K562 (cell line): Measurements from ENCODE around the gene TSPAN13. TPM values are rescaled to one million over a fixed set of nuclear protein-coding genes. Genes with fewer than 3 reads are reported as not detected.

Experiments
- ATAC-seq: fragments of 200-7000 bp; cut with Tn5 transposase; 3 replicates; pipeline ENCODE4 v1.9.1; 2020; ENCODE audit warnings: moderate library complexity
- BruUV-seq: library from RNA; stranded (reverse); fragments of 400-500 nt; replicated peaks from 2 replicates; lab custom pipeline; 2021; lab: Mats Ljungman, UMichigan
- CTCF ChIA-PET: fragments of 300-600 bp; formaldehyde crosslinking; extraction: SDS; loops from one replicate; lab custom pipeline; 2021; ENCODE audit warnings: low intra/inter-chr PET ratio; lab: Yijun Ruan, JAX
- POLR2A ChIA-PET: fragments of 300-600, 350-650 bp; sonication (Branson Sonifier 250); formaldehyde crosslinking; extraction: SDS; loops from one replicate; lab custom pipeline; 2021; ENCODE audit warnings: antibody characterized with exemption, inconsistent platforms; lab: Yijun Ruan, JAX
- DNase-seq, 4 experiments: peaks; one replicate each; pipeline versions ENCODE4 v3.0.0 to v3.0.0-alpha.2; 2011 to 2018; ENCODE audit warnings: low spot score in 3 of 4, mixed read lengths in 3 of 4; ENCODE audit errors: extremely low read depth in 1 of 4
- FAIRE-seq: peaks from 2 replicates; lab custom pipeline; 2011; peaks lifted over from hg19 to GRCh38; lab: Jason Lieb, UNC
- H2AFZ ChIP-seq: 2 replicates; pipeline ENCODE4 v1.6.0; 2011; ENCODE audit warnings: low read depth, low read length, control low read depth, inconsistent platforms
- H3K27ac ChIP-seq: fragments of 200-600 bp; 3 replicates; pipeline ENCODE4 v1.8.0; 2011; ENCODE audit warnings: low read depth, mild to moderate bottlenecking, control low read depth, inconsistent platforms, low read length, moderate library complexity, mixed read lengths; ENCODE audit errors: extremely low read depth
- H3K27me3 ChIP-seq, 2 experiments: fragments of 300-600 bp in 1 of 2; 2 replicates in 1 of 2; 3 replicates in 1 of 2; pipeline versions ENCODE4 v1.6.0 to v1.8.0; 2011; ENCODE audit warnings: inconsistent platforms in 2 of 2, low read length in 2 of 2, mild to moderate bottlenecking in 1 of 2, mixed read lengths in 1 of 2, moderate library complexity in 1 of 2; ENCODE audit not compliant: control insufficient read depth in 2 of 2, insufficient read depth in 2 of 2
- H3K36me3 ChIP-seq: fragments of 300-600 bp; 3 replicates; pipeline ENCODE4 v1.8.0; 2011; ENCODE audit warnings: mild to moderate bottlenecking, low read length, inconsistent platforms; ENCODE audit not compliant: control insufficient read depth, insufficient read depth
- H3K4me1 ChIP-seq, 2 experiments: fragments of 200-600 bp in 1 of 2; replicated peaks in 1 of 2; 2 replicates in 1 of 2; 3 replicates in 1 of 2; pipeline versions ENCODE4 v1.5.1 to v1.8.0; 2011; ENCODE audit warnings: inconsistent platforms in 2 of 2, low read length in 2 of 2, mild to moderate bottlenecking in 1 of 2, mixed read lengths in 1 of 2, moderate library complexity in 1 of 2; ENCODE audit not compliant: control insufficient read depth in 2 of 2, insufficient read depth in 2 of 2
- H3K4me2 ChIP-seq: 2 replicates; pipeline ENCODE4 v1.6.1; 2011; ENCODE audit warnings: low read length, control low read depth, inconsistent platforms, mixed read lengths; ENCODE audit not compliant: insufficient read depth
- H3K4me3 ChIP-seq: fragments of 200-600 bp; sonication (generic), shearing (Covaris generic); 2 replicates; pipeline ENCODE4 v1.5.1; 2016; ENCODE audit warnings: control low read depth, inconsistent platforms
- H3K79me2 ChIP-seq: fragments of 200-600 bp; 3 replicates; pipeline ENCODE4 v1.8.0; 2011; ENCODE audit warnings: low read length, inconsistent platforms; ENCODE audit not compliant: control insufficient read depth, insufficient read depth
- H3K9ac ChIP-seq, 2 experiments: 2 replicates each; pipeline versions ENCODE4 v1.6.0 to v1.6.1; 2011; ENCODE audit warnings: low read depth in 2 of 2, low read length in 2 of 2, control low read depth in 1 of 2, inconsistent platforms in 1 of 2, mild to moderate bottlenecking in 1 of 2, mixed read lengths in 1 of 2; ENCODE audit not compliant: insufficient read depth in 1 of 2
- H3K9me1 ChIP-seq: one replicate; pipeline ENCODE4 v1.6.0; 2011; ENCODE audit warnings: inconsistent platforms, mild to moderate bottlenecking, low read length, moderate library complexity; ENCODE audit not compliant: control insufficient read depth, insufficient read depth
- H3K9me3 ChIP-seq: replicated peaks from 2 replicates; pipeline ENCODE4 v1.5.1; 2011; ENCODE audit warnings: low read depth, low read length, inconsistent platforms; ENCODE audit not compliant: control insufficient read depth, insufficient read depth
- H4K20me1 ChIP-seq: replicated peaks from 2 replicates; pipeline ENCODE4 v1.6.1; 2011; ENCODE audit warnings: low read length, inconsistent platforms, mixed read lengths; ENCODE audit not compliant: control insufficient read depth, insufficient read depth
- BHLHE40 ChIP-seq: IDR thresholded peaks from 2 replicates; pipeline ENCODE4 v1.6.1; 2011; ENCODE audit warnings: low read length, improper control_type of control experiment
- DPF2 ChIP-seq: fragments of 450-650 bp; IDR thresholded peaks from 2 replicates; pipeline ENCODE4 v1.6.1; 2016
- EGR1 ChIP-seq: fragments of 450-650 bp; conservative IDR thresholded peaks from 2 replicates; pipeline ENCODE4 v1.6.1; 2017; ENCODE audit warnings: mild to moderate bottlenecking
- EP400 ChIP-seq: fragments of 450-650 bp; IDR thresholded peaks from 2 replicates; pipeline ENCODE4 v1.6.1; 2017; ENCODE audit warnings: antibody characterized with exemption, mild to moderate bottlenecking, moderate library complexity
- GTF2E2 ChIP-seq: fragments of 200-800 bp; sonication (Bioruptor generic); IDR thresholded peaks from 2 replicates; pipeline ENCODE4 v1.6.1; 2016; ENCODE audit warnings: missing genetic modification characterization, missing compliant biosample characterization
- HEY1 ChIP-seq: fragments of 250-450 bp; sonication (Bioruptor Pico); IDR thresholded peaks from 2 replicates; pipeline ENCODE4 v1.5.0; 2020; ENCODE audit warnings: mild to moderate bottlenecking, moderate library complexity, borderline replicate concordance
- ILF3 ChIP-seq: fragments of 450-650 bp; IDR thresholded peaks from 2 replicates; pipeline ENCODE4 v1.6.1; 2018; ENCODE audit warnings: antibody characterized with exemption, mild to moderate bottlenecking, moderate library complexity, borderline replicate concordance
- JUN ChIP-seq, 2 experiments: sonication (generic) in 1 of 2; formaldehyde crosslinking in 1 of 2; IDR thresholded peaks; 2 replicates each; pipeline versions ENCODE4 v1.6.1 to v1.8.0; 2012 to 2022; ENCODE audit warnings: borderline replicate concordance in 2 of 2, mild to moderate bottlenecking in 2 of 2, improper control_type of control experiment in 1 of 2, low read depth in 1 of 2, low read length in 1 of 2, missing genetic modification reagents in 1 of 2
- MECOM ChIP-seq: fragments of 250-450 bp; sonication (Bioruptor Pico); IDR thresholded peaks from 2 replicates; pipeline ENCODE4 v1.8.0; 2022; ENCODE audit warnings: inconsistent platforms
- MXI1 ChIP-seq: IDR thresholded peaks from 2 replicates; pipeline ENCODE4 v1.6.1; 2011; ENCODE audit warnings: low read depth, mild to moderate bottlenecking, improper control_type of control experiment, low read length
- MYC ChIP-seq, 2 experiments: fragments of 250-450 bp in 1 of 2; sonication (Bioruptor Pico) in 1 of 2; IDR thresholded peaks; 2 replicates each; pipeline versions ENCODE4 v1.5.1 to v1.6.1; 2012 to 2021; ENCODE audit warnings: low read depth in 2 of 2, borderline replicate concordance in 1 of 2, improper control_type of control experiment in 1 of 2, low read length in 1 of 2, mild to moderate bottlenecking in 1 of 2, moderate library complexity in 1 of 2
- NCOA1 ChIP-seq: fragments of 450-650 bp; IDR thresholded peaks from 2 replicates; pipeline ENCODE4 v1.6.1; 2016; ENCODE audit warnings: low read depth
- NFRKB ChIP-seq: fragments of 450-650 bp; IDR thresholded peaks from 2 replicates; pipeline ENCODE4 v1.6.1; 2016; ENCODE audit warnings: low read depth
- PHTF2 ChIP-seq: fragments of 250-450 bp; sonication (Bioruptor Pico); IDR thresholded peaks from 2 replicates; pipeline ENCODE4 v1.5.0; 2021; ENCODE audit warnings: mild to moderate bottlenecking
- POLR2G ChIP-seq: fragments of 200-400 bp; formaldehyde crosslinking; IDR thresholded peaks from 2 replicates; pipeline ENCODE4 v1.6.1; 2017; ENCODE audit warnings: low read depth, mild to moderate bottlenecking, antibody characterized with exemption, low read length, moderate library complexity
- PRPF4 ChIP-seq: fragments of 200-400 bp; formaldehyde crosslinking; IDR thresholded peaks from one replicate; pipeline ENCODE4 v1.6.1; 2017; ENCODE audit warnings: low read length, low read depth, mild to moderate bottlenecking; ENCODE audit not compliant: insufficient read depth, poor library complexity, severe bottlenecking
- SOX6 ChIP-seq: fragments of 450-650 bp; IDR thresholded peaks from 2 replicates; pipeline ENCODE4 v1.6.1; 2014; ENCODE audit warnings: mild to moderate bottlenecking
- TAF7 ChIP-seq: fragments of 450-650 bp; IDR thresholded peaks from 2 replicates; pipeline ENCODE4 v1.6.1; 2016; ENCODE audit warnings: missing genetic modification characterization, missing compliant biosample characterization
- TEAD4 ChIP-seq, 2 experiments: sonication (generic) in 1 of 2; formaldehyde crosslinking in 1 of 2; IDR thresholded peaks; 2 replicates each; pipeline versions ENCODE4 v1.6.1 to v1.8.0; 2012 to 2022; ENCODE audit warnings: borderline replicate concordance in 1 of 2, inconsistent platforms in 1 of 2, low read length in 1 of 2, mild to moderate bottlenecking in 1 of 2, missing genetic modification reagents in 1 of 2
- TRIM24 ChIP-seq, 2 experiments: fragments of 450-650 bp; IDR thresholded peaks; 2 replicates each; pipeline ENCODE4 v1.6.1; 2016
- ZEB2 ChIP-seq: fragments of 450-650 bp; IDR thresholded peaks from 2 replicates; pipeline ENCODE4 v1.6.1; 2016
- ZNF253 ChIP-seq: fragments of 250-450 bp; sonication (Bioruptor Pico); conservative IDR thresholded peaks from 2 replicates; pipeline ENCODE4 v1.6.1; 2021; ENCODE audit warnings: mild to moderate bottlenecking
- ZNF3 ChIP-seq: fragments of 250-450 bp; sonication (Bioruptor Pico); IDR thresholded peaks from 2 replicates; pipeline ENCODE4 v1.5.0; 2021; ENCODE audit warnings: mild to moderate bottlenecking, moderate library complexity
- ZNF449 ChIP-seq: fragments of 250-450 bp; sonication (Bioruptor Pico); IDR thresholded peaks from 2 replicates; pipeline ENCODE4 v1.8.0; 2022; ENCODE audit warnings: moderate library complexity, mild to moderate bottlenecking, inconsistent platforms
- ZNF79 ChIP-seq: fragments of 250-450 bp; sonication (Bioruptor Pico); IDR thresholded peaks from 2 replicates; pipeline ENCODE4 v1.4.0; 2020; ENCODE audit warnings: low read depth, mild to moderate bottlenecking, moderate library complexity
- WGBS: fragments of 100-300 bp; shearing (Covaris generic); methylation state at CpG from one replicate; pipeline ENCODE4 v1.1.6; 2016; ENCODE audit warnings: low coverage, mixed read lengths; ENCODE audit not compliant: insufficient coverage; ENCODE audit errors: missing lambda C conversion rate; 5-methylcytosine and 5-hydroxymethylcytosine counted together
- in situ Hi-C: fragments of 300-500 bp; cut with MboI; formaldehyde crosslinking; loops from 4 replicates; pipeline ENCODE4 v1.15.0; 2018; ENCODE audit warnings: inconsistent platforms, mixed read lengths
- intact Hi-C: fragments of 100-400 bp; cut with micrococcal nuclease; formaldehyde crosslinking; loops from 2 replicates; pipeline ENCODE4 v1.14.2; 2022
- polyA plus RNA-seq, 8 experiments: library from polyadenylated mRNA; depleted of rRNA in 4 of 8; stranded (reverse) in 5 of 8; unstranded in 3 of 8; fragments of >200 nt; fragmentation: Nextera tagmentation in 2 of 8; fragmentation: Illumina TruSeq in 1 of 8; extraction: Ambion mirVana in 2 of 8; extraction: Trizol in 1 of 8; gene quantifications; 2 replicates each; pipeline versions ENCODE4 v1.2.1 to v1.2.3, GENCODE V29; 2011 to 2014; ENCODE audit warnings: inconsistent platforms in 1 of 8, missing spikeins in 1 of 8
- total RNA-seq, 7 experiments: library from RNA; depleted of rRNA in 6 of 7; stranded (reverse); fragments of >200 nt in 6 of 7; fragmentation: Illumina TruSeq in 2 of 7; extraction: Trizol in 2 of 7; gene quantifications; 2 replicates each; pipeline versions ENCODE4 v1.2.1 to v1.2.3, GENCODE V29; 2011 to 2021; ENCODE audit warnings: low replicate concordance in 1 of 7

TSPAN13 gene
- total and polyA plus RNA-seq, 9 of the 15 experiments (the other 6 are each of a cell fraction or from before 2014, with no cell fraction given), result 7.8 to 46.3 (median 20.0) TPM

GRCh38 chr7:16719699-16720098 is 33.9 kb upstream of the TSPAN13 start:
- no peak overlapping the region; a peak in 2 of 4 replicates for H3K9ac ChIP-seq
- DNase-seq, result peak in 2 of 4 experiments; percentile 50 to 80
- intact Hi-C loops, result no loop called here
- ChIA-PET POLR2A (no interaction called here), CTCF (no interaction called here)
- H3K9me1 ChIP-seq, result no peaks in the 10 kb centered on the region
- in situ Hi-C loops, result no loop called here
- H3K36me3 ChIP-seq, result no peaks in the 10 kb centered on the region
- H3K27me3 ChIP-seq, result no peaks in the 10 kb centered on the region
- peak overlapping the region; percentile 67 for H2AFZ ChIP-seq
- H3K79me2 ChIP-seq, result no peaks in the 10 kb centered on the region
- peak; percentile 85 for ATAC-seq
- no peaks in the 10 kb centered on the region for H3K9me3 ChIP-seq
- 12% methylated on average over 1 of the region's 1 CpG for WGBS
- H4K20me1 ChIP-seq, result no peaks in the 10 kb centered on the region
- BruUV-seq, result no TSS peak
- H3K4me1 ChIP-seq, result peaks cover 0 to 25% of the 10 kb centered on the region in 2 experiments; a peak in 4 of 5 replicates
- peak overlapping the region; percentile 35; the same call in 1 of the 2 replicates for H3K4me2 ChIP-seq
- H3K27ac ChIP-seq, result peak overlapping the region; percentile 59
- FAIRE-seq, result peak; percentile 70
- no peak overlapping the region for H3K4me3 ChIP-seq
- TF ChIP-seq MYC (IDR thresholded peaks at IDR 0.05; ENCODE audit: low read depth, low read length), result peak; percentile 64
- TF ChIP-seq MYC (CRISPR knock-in tag; IDR thresholded peaks at IDR 0.05; ENCODE audit: borderline replicate concordance, low read depth), result no peak
- TF ChIP-seq PRPF4, result no peak
- TF ChIP-seq PHTF2 (CRISPR knock-in tag), result no peak
- 0 out of 2 replicates have a peak, but pooled peaks have one; percentile 29 for TF ChIP-seq MECOM (CRISPR knock-in tag)
- peak; percentile 69 for TF ChIP-seq ZEB2
- TF ChIP-seq NCOA1, result peak; percentile 63; the same call in 1 of the 2 replicates
- peak; percentile 81 for TF ChIP-seq DPF2
- no peak for TF ChIP-seq ILF3
- no peak for TF ChIP-seq ZNF449
- TF ChIP-seq ZNF79 (CRISPR knock-in tag), result peak; percentile 78
- TF ChIP-seq TEAD4 (IDR thresholded peaks at IDR 0.05; ENCODE audit: low read length), result peak; percentile 93
- TF ChIP-seq TEAD4 (CRISPR knock-in tag; IDR thresholded peaks at IDR 0.05; ENCODE audit: borderline replicate concordance), result no peak
- no peak for TF ChIP-seq POLR2G
- no peak for TF ChIP-seq ZNF253 (CRISPR knock-in tag)
- TF ChIP-seq EP400, result peak; percentile 52
- 0 out of 2 replicates have a peak, but pooled peaks have one; percentile 23 for TF ChIP-seq BHLHE40
- peak; percentile 82 for TF ChIP-seq JUN (IDR thresholded peaks at IDR 0.05; ENCODE audit: borderline replicate concordance, low read depth, low read length)
- TF ChIP-seq JUN (CRISPR knock-in tag; IDR thresholded peaks at IDR 0.05; ENCODE audit: borderline replicate concordance), result no peak
- no peak for TF ChIP-seq GTF2E2 (tag)
- TF ChIP-seq MXI1, result no peak
- TF ChIP-seq TRIM24 (IDR thresholded peaks at IDR 0.05), result peak; percentile 91 to 92
- peak; percentile 38; the same call in 1 of the 2 replicates for TF ChIP-seq NFRKB
- no peak for TF ChIP-seq HEY1 (CRISPR knock-in tag)
- TF ChIP-seq TAF7 (tag), result no peak
- no peak for TF ChIP-seq EGR1
- TF ChIP-seq ZNF3, result no peak
- peak; percentile 78; the same call in 1 of the 2 replicates for TF ChIP-seq SOX6
